Cardiac septum (tissue), 1 donor: Measurements from ENCODE around the gene GRM3. TPM values are rescaled to one million over a fixed set of nuclear protein-coding genes. Genes with fewer than 3 reads are reported as not detected.

ENCODE experiments used
- DNase-seq: peaks from one replicate; pipeline ENCODE4 v3.0.0-alpha.2; 2020; ENCODE audit warnings: low spot score
- intact Hi-C: fragments of 100-400 bp; cut with DNase I; formaldehyde crosslinking; loops from one replicate; pipeline ENCODE4 v1.14.0; 2022
- total RNA-seq: library from RNA; stranded (reverse); fragmentation: NEBNext Ultra II Directional; extraction: Animal tissue kit (Norgen Biotek cat#: 25700); gene quantifications from one replicate; pipeline ENCODE4 v1.2.1, GENCODE V29; 2021
- donor health status: DM: no; HTN: no; CAD: no.

GRM3 gene
- total RNA-seq, 1 donor from 2014 or later: 0.22 TPM

DNA sequence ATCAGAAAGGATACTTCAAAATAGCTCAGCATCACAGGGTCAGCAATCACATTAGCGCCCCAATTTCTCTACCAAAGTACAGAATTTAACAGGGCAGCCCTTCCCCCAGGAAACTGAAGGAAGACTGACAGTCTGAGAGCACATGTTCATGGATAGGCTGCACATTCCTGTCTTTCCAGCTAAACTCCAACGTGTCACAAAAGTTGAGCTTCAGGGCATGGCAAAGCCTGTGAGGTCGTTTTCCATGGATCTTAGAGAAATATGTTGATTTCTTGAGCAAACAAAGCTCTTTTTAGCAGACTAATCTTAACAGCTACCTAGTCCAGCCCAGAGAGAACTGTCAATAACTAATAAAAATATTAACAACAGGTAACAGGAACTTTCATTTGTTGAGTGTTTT, 207.9 kb downstream of the GRM3 start:
- no peak for DNase-seq
- intact Hi-C loops: no loop called here

- intact Hi-C loops: no loop called here
- no peak for DNase-seq
Measured at GRCh38 chr7:86863452-86863851, 219.7 kb downstream of the GRM3 start.

- DNase-seq: no peak
- intact Hi-C loops: no loop called here
Measured at GRCh38 chr7:86867163-86867762, 223.6 kb downstream of the GRM3 start.

GRCh38 chr7:86876146-86876545, 232.4 kb downstream of the GRM3 start:
- intact Hi-C loops: no loop called here
- DNase-seq: no peak

GRCh38 chr7:86884152-86884551, 240.4 kb downstream of the GRM3 start:
- intact Hi-C loops: no loop called here
- DNase-seq: no peak

GRCh38 chr7:86889501-86889900, 245.8 kb downstream of the GRM3 start:
- intact Hi-C loops: no loop called here
- DNase-seq: no peak

DNA sequence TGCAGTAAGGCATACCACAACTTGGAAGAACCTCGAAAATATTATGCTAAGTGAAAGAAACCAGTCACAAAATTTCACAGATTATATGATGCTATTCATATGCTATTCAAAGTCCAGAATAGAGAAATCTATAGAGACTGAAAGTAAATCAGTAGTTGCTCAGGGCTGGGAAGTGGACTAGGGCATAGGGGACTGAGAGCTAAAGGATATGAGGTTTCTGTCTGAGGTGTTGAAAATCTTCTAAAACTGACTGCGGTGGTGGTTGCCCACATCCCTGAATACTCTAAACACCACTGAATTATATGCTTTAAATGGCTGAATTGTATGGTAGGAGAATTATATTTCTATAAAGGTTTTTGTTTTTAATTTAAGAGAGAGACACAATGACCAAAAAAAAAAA, 254.5 kb downstream of the GRM3 start:
- intact Hi-C loops: no loop called here
- no peak for DNase-seq

DNA sequence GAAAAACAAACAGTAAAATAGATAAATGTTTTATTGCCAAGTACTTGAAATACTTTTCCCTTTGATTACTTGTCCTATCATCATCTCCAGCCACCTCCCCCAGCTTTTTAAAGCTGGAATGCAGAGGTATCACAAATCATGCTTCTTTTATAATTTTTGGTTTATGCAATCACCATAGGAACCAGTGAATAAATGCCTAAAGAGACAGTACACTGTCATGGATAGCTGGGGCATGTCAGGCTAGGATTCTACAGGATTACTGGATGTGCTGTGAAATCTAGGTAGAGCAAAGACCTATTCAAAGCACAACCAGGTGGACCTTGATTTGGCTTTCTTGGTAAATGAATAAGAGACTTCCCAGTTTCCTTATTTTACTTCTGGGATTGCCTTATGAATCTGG, 257.2 kb downstream of the GRM3 start:
- intact Hi-C loops: no loop called here
- DNase-seq: no peak

- intact Hi-C loops: no loop called here
- no peak for DNase-seq
Measured at GRCh38 chr7:86904949-86905834, 261.5 kb downstream of the GRM3 start.

DNA sequence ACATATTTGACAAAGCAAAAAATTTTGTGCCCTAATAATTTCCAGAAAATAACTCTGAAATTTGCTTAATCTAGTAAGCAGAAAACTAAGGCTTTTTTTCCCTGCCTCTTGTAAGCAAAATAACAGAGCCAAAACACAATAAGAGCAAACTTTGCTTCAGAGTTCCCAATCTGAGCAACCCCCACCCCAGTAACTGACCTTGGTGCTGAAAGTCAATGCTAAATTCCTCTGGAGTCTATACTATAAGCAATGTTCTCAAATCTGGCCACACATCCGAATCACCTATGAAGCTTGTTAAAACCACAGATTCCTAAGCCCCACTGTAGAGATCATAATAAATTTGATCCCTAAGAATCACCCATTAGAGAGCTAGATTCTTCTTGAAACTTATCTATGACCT, 265.2 kb downstream of the GRM3 start:
- DNase-seq: no peak
- intact Hi-C loops: no loop called here

DNA sequence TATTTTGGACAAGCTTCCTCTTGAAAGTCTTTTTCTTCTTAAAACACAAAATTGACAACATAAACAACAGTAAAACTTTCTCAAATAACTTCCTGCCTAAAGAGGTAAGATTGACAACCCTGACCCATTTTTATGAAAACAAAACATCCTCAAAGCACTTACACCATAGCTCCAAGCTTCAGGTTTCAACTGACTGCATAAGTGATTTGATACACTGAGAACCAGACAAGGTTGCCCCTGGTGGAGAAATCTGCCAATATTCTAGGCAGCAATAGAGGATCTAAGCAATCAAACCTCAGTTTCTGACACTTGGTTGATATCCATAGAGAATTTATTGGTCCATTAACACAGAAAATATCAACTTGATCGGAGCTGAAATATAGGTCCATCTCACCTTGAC, 267.9 kb downstream of the GRM3 start:
- intact Hi-C loops: no loop called here
- no peak for DNase-seq

DNA sequence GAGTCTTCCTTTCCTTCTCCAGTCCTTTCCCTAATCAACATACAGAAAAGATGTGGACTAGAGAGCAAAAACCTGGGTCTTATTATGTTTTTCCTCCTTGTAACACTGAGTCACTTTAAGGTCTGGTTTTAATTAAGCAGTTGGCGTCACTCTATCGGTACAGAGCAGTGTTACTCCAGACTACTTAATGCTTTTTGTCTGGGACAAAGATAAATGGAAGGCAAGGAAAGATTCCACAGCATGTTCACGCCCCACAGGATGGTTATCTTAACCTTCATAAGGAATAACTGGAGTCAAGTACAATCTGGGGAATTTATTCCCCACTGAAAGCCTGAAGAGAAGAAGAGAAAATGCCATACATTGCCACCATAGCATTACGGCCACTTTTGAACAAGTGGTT, 270.0 kb downstream of the GRM3 start:
- intact Hi-C loops: no loop called here

More for the DNA sequence above, 270.0 kb downstream of the GRM3 start:
- no peak for DNase-seq
